DMS79 treated with DMSO at 0.1 percent for 48 hours (cell line): ENCODE data around the gene MCAT.
"Not testable (repeated sequence)": the region's sequence is repeated elsewhere in the genome, so short reads cannot be mapped to it uniquely, and the experiment has no call there.

Experiments used
- DNase-seq: peaks from one replicate; lab custom pipeline; 2025; lab: John Stamatoyannopoulos, UW

MCAT gene

DNA sequence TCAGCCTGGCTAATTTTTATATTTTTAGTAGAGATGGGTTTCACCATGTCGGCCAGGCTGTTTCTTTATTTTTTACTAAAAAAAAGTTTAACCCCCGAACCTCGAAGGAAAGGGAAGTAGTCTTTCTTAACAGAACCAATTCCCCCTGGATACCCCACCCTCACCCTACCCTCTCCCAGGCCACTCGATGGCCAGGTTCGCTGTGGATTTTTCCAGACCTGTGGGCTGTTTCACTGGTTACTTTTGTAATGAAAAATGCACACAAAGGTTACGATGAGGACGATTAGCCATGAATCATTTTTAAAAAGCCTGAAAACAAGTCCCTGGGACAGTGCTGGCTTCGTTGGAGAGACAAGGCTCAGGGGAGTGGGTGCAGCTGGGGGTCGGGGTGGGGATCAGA lies 10.7 kb upstream of the MCAT start:
- DNase-seq = no peak

DNA sequence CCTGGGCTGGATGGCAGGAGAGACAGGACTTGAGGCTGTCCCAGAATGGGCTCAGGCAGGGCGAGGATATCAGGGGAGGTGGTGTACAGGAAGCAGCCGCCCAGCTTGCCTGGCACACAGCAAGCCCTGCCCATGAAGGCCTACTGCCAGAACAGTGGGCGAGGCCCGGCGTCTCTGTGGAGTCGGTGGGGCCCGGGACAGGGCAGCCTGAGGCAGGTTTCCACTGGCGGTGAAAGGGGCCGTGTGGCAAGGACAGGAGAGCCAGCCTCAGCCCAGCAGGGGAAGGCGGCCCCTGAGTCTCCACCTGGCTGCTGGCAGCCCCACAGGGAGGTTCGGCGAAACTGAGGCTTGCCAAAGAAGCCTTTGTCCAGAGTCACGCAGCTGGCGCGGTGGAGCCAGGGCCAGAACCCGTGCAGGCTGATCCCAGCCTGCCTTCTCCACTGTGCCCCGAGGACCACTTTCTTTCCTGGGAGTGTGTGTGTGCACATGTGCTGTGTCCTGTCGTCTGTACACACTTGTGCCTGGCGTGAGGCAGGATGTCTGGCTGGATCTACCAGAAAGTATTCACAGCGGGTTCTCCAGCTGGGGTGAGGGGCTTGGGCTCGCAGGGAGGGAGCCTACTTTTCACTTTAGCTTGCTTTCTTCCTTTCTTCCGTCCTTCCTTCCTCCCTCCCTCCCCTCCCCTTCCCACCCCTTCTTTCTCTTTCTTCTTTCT lies 9.3 kb upstream of the MCAT start:
- no peak for DNase-seq

DNA sequence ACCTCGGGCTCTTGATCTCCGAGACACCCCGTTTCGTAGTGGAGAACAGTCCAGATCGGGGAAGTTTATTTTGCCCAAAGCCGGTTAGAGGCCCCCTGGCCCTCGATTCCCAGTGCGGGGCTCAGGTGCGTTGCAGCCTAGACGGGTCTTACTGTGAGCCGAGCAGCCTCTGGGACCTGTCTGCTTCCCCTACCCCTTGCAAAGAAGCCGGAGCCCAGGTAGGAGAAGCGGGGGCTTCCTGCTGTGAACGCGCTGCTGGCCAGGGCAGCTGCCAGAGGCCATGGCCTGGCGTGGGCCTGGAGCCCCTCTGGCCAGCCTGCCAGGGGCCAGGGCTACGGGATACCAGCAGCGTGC lies 8.8 kb upstream of the MCAT start:
- no peak for DNase-seq

DNA sequence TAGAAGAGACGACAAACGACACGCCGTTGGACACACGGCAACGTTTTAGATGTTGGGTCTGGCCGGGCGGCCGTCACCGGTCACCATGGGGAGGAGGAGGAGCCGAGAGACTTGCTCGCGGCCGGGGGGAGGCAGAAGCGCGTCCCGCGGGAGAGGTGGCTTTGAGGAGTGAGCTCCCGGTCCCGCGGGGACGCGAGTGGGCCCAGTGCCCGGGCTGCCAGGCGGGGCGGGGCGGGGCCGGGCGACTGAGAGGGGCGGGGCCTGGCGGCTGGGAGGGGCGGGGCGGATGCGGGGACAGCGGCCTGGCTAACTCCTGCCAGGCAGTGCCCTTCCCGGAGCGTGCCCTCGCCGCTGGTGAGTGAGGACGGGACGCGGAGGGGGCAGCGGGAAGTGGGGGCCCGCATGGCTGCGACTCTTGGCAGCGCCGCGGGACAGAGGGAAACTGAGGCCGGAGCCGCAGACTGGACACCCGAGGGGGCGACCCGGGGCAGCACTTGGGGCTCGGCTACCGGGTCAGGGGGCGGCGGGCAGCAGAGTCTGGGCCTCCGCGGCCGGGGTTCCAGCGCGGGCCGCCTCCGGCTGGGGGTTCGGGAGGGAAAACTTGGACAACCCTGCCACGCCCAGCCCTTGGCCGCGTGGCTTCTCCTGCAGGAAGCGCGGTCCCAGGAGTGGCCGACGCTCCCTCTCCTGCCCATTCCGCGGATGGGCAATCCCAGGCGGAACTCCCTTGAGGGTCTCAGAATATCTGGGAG lies 8.2 kb upstream of the MCAT start, which contains the start of gene TSPO:
TSS of gene TSPO (plus strand) at position 309 of the 752 bp plus-strand sequence. CDS start 7,680 bp downstream, outside the sequence.
- DNase-seq = no peak

DNA sequence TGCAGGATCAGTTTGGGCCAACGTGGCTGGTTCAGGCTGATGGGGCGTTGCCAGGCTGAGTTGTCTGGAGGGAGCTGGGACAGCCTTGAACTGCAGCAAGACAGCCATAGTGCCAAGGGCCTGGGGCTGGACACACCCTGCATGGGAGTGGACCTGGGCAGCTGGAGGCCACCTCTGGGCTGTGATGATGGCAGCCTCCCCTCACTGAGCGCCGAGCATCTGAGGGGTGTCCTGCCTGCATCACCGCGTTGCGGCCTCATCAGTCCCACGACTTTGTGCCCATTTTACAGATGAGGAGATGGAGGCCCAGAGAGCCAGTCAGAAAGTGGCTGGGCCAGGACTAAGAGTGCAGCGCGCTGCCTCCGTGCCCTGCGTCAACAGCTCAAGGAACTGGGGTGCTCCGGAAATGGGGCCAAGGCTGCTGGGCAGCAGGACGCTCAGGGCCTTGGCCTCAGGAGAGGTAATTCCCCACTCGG lies 7.6 kb upstream of the MCAT start:
- DNase-seq = no peak

DNA sequence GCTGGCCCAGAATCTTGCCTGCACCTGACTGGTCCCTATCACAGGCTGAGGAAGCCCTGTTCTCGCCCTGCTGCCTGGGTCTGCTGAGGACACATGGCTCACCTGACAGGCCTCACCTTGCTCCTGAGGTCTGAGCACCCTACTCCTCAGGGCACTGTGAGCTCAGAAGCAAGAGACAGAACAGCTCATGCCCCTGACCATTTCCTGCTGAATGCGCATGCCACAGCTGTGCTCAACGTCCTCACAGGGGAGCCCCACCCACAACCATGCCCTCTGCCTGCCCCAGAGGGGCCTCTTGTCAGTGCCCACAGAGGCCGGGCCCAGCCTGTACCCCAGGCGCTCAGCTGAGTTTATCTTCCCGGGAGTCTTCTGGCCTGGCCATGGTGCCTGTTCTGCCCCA lies 5.4 kb upstream of the MCAT start:
- DNase-seq = no peak

DNA sequence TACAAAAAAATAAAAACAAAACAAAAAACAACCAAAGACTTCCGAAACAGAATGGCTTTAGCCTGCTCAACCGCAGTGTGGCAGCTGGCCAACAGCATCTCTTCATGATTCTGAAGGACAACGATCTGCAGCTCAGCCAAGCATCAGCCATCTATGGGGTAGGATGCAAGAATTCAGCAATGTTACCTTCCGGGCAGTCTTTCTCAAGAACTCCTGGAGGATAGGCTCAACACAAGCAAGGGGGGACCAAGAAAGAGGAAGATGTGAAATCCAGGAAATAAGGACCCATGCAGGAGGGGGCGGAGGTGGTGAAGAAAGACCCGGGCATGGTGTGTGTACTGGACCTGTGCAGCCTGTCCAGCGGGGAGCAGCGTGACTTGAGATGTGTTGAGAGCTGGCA lies 4.6 kb upstream of the MCAT start:
- no peak for DNase-seq

DNA sequence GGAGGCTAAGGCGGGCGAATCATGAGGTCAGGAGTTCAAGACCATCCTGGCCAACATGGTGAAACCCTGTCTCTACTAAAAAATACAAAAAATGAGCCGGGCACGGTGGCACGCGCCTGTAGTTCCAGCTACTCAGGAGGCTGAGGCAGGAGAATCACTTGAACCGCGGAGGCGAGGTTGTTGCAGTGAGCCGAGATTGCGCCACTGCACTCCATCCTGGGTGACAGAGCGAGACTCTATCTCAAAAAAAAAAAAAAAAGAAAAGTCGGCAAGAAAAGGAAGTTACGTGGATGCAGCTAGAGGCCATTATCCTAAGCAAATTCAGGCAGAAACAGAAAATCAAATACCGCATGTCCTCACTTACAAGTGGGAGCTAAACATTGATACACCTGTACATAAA lies 3.1 kb upstream of the MCAT start:
- DNase-seq = not testable (repeated sequence)

DNA sequence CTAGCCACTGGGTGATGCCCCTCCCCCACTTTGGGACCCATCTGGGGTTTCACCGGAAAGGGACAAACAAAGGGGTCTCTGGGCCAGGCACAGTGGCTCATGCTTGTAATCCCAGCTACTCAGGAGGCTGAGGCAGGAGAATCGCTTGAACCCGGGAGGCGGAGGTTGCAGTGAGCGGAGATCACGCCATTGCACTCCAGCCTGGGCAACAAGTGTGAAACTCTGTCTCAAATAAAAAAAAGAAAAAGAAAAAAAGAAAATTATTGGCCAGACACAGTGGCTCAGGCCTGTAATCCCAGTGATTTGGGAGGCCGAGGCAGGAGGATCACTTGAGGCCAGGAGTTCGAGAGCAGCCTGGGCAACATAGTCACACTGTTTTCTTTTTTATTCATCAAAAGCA lies 2.2 kb upstream of the MCAT start:
- not testable (repeated sequence) for DNase-seq

DNA sequence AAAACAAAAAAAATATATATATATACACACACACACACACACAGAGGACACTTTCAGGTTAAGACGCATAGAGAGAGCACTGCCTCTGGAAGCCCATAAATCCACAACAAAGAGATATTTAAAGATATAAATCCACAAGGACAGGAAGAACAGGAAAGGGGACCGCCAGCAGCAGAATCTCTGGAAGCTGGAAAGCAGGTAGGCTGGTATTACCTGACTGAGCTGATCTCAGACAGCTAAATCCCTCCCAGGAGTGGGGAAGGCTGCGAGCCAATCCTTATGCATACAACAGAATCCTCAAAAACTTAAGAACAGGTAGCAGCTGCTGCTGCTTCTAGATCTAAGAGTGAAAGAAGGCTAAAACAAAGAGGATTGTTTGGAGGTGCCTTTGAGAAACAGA lies 1.8 kb upstream of the MCAT start:
- no peak for DNase-seq

DNA sequence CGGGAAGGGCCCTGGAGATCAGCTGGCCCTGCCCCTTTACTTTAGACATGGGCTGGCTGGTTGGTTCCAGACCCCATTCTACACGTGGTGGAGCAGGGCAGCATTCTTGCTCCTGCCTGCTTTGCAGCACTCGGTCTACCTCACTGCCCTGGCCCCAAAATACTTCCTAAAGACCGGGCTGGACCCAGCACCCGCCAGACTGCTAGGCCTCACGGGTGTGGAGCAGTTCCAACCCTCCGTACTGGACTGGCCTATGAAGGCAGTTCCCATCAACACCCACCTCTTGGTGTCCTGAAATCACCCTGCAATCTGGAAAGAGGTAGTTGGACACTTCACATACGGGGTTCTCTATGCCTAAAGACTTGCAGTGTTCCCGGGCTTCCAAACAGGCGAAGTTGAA lies 6.4 kb downstream of the MCAT start:
- DNase-seq = no peak

DNA sequence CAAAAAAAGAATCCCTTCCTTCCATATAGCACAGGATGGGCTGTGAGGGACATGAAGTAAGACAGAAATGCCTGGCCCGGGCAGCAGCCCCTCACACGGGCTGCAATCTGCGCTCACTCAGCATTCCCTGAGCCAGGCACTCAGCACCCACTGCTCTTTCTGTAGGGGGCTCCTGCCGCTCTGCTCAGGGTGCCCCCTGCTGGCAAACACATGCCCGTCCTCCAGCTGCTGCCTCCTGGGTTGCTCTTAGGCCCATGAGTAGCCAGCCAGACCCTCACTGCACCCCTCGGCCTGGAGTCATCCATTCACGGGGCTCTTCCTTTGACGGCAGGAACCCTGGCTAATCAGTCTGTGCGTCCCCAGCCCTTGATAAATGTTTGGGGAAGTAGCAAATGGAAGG lies 6.9 kb downstream of the MCAT start:
- no peak for DNase-seq

DNA sequence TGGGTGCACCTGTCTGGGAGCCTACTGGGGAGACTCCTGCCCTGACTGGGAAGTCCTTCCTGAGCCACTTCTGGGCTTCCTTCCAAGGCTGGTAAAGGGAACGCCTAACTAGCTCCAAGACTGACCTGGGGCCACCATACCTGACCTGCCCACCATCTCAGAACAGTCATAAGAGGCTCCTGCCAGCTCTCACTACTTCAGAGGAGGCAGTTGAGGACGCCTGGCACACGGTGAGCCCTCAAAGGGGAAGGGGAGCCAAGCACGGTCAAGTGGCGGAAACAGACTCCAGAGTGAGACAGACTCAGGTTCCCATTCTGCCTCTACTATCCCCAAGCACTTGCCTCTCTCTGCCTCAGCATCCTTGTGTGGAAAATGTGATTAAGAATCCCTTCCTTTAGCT lies 7.6 kb downstream of the MCAT start:
- no peak for DNase-seq

DNA sequence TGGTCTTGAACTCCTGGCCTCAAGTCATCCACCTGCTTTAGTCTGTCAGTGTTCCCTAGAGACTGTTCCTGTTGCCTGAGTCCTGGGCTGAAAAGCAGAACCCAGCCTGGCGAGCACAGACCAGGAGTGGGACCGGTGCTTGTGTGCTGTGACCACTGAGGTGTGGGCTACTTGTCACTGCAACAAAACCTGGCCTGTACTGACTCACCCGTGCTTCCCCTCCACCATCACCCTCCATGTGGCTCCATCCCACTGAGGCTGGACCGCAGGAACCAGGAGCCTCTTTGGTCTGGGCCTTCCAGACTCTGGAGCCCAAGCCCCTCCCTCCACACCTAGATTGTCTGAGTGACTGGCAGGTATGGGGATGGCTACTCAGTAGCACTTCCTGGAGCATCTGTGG lies 8.6 kb downstream of the MCAT start:
- no peak for DNase-seq

DNA sequence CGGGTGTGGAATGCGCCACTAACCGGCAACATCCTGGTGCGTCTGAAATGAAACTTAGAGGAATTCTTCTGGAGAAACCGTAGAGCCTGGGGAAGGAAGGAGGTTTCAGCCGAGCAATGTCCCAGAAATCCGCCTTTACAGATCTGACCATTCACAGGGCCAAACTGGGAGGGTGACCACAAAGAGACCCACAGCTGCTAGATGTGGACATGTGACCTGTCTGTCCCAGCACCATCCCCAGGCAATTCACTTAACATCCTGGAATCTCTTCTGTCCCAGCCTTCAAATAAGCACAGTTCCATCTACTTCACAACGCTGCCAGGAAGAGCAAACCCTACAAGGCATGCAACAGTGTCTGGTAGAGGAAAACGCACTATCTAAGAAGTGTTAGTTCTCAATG lies 9.8 kb downstream of the MCAT start:
- no peak for DNase-seq

DNA sequence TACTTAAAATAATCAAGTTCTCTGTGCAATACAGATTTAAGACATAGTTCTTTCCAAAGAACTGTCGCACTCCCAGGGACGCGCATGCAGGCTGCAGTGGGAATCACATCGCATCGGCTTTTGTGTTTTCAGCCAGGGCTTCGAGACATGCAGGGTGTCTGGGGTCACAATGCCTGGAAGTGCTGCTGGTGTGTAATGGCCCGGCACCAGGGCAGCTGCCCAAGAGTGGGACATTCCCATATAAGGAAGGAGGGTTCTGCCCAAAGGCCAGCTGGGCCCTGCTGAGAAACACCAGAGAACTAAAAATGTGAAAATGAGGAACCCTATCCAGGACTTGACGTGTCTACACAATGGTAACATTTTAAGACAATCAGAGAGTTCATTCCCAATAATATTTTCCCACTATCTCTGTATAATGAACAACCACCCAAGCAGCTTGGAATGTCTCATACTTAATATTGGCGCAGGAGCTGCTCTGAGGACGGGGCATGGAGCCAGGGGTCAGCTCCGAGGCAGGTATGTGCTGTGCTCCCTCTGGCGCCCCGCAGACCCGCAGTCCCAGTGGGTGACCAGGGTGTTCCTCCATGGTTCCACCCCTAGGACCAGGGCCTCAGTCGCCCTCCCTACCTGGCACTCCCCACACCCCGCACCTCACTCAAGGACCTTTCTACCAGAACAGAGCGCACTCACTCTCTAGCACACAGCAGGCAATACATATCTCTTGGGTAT lies 11.3 kb downstream of the MCAT start:
- DNase-seq = no peak

DNA sequence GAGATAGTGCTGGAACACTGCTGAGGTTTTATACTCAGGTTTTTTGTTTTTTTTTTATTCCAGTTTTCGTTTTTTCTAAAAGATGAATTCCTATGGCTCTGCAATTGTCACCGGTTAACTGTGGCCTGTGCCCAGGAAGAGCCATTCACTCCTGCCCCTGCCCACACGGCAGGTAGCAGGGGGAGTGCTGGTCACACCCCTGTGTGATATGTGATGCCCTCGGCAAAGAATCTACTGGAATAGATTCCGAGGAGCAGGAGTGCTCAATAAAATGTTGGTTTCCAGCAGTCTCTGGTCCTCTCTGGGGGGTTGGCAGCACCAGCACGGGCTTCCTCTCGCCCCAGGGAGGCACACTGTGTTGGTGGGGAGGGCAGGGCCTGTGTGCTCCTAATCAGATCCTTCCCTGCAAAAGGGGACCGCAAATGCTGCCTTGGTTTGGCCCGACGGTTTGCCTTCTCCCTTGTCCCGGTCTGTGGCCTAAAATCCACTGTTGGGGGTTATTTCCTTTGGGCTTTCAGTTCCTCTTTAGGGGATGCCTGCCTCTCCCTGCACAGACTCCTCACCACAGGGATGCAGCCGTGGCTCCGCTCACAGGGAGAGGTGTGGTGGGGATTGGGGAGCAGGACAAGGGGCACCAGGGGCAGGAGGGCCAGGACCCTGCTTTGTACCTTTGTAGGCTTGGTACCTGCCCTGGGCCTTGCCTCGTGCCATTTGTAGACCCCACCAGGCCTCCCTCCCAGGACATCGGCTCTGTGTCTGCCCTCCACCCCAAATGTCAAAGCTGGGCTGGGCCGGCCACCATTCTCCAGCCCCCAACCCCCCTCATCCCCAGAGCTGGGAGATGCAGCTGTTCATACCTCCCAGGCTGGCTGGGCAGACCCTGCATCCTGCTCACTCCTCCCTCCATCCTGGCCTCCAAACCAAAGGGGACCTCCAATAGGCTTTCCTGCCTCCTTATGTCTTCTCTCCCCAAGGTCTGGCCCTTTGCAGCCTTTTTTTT lies 13.5 kb downstream of the MCAT start:
- DNase-seq = no peak

DNA sequence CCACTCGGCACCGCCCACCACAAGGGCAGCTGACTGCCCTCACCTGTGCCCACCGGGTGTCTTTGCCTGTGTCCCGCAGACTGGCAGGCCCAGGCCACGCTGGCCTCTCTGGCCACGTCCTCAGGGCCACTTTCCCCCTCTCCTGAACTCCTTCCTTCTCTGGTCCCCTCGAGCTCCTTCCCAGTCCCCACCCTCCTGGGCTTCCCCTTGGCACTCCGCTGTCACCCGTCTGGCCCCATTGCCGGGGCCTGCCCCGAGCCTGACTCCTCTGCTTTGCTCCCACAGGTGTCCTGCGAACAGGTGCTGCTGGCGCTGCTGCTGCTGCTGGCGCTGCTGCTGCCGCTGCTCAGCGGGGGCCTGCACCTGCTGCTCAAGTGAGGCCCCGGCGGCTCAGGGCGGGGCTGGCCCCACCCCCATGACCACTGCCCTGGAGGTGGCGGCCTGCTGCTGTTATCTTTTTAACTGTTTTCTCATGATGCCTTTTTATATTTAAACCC lies 14.2 kb downstream of the MCAT start:
- DNase-seq = peak; percentile 39

DNA sequence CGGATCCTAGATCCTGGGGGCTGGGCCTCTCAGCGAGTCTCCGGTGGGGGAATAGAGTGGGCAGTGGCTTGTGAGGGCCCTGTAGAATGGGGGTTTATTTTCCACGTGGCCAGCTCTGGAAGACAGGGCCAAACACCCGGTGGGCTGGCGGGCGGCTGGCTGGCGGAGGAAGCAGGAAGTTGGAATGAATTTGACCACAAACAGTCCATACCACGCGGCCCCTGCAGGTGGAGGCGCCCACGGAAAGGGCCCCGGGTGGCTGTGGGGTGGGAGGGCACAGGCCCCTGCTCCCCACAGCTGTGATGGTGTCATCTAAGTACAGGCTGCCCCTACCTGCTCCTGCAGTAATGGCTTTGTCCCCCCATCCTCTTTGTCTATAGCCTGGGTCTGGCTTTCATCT lies 15.1 kb downstream of the MCAT start:
- no peak for DNase-seq

DNA sequence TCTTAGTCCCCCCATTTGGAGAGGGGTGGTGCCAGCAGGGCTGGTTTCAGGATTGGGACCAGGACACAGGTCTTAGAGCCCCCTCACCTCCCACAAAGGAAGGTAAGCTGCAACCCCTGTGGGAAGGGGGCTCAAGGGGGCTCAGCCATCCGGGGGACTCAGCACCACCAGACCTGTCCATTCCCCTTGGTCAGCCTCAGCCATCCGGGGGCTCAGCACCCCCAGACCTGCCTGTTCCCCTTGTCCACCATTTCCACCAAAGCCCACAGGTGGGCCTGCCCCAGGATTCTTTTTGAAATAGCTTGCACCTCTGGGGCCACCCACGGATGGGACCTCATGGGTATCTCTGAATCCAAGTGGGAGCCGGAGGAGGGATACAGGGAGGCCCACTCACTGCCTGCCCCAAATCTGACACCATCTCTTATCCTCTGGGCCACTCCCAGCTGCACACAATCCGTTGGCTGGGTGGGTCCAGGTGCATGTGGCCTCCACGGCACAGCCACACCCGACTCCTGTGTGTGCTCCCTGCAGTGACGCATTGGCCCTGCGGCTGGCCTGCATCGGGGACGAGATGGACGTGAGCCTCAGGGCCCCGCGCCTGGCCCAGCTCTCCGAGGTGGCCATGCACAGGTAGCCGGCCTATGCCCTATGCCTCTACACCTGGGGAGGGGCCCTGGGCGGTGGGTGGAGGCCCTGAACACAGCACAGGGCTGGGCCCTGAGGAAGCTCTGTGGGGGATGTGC lies 15.9 kb downstream of the MCAT start:
- no peak for DNase-seq
